Activated naive CD4-positive, alpha-beta T cell treated with anti-CD3 and anti-CD28 coated beads, Interleukin-2, amount 50 U/mL, for 16 hours (primary cell): ENCODE data around the gene PDIA6.

ENCODE experiments used
- DNase-seq: peaks from one replicate; pipeline ENCODE4 v3.0.0-alpha.2; 2020

Gene PDIA6

GRCh38 chr2:10760794-10761504, 51.6 kb downstream of the PDIA6 start:
- DNase-seq = no peak

- no peak for DNase-seq
These were observed 53.4 kb downstream of the PDIA6 start for GRCh38 chr2:10759151-10759714.

- no peak for DNase-seq
These were observed 54.7 kb downstream of the PDIA6 start for GRCh38 chr2:10757814-10758286.

GRCh38 chr2:10755621-10756020, 57.0 kb downstream of the PDIA6 start:
- no peak for DNase-seq

- no peak for DNase-seq
These were observed 58.7 kb downstream of the PDIA6 start for GRCh38 chr2:10753876-10754275.

GRCh38 chr2:10753156-10753555, 59.4 kb downstream of the PDIA6 start:
- DNase-seq = no peak

- no peak for DNase-seq
These were observed 60.3 kb downstream of the PDIA6 start for GRCh38 chr2:10752236-10752635.

- no peak for DNase-seq
These were observed 62.0 kb downstream of the PDIA6 start for GRCh38 chr2:10750610-10751009.

GRCh38 chr2:10742666-10743065, 69.9 kb downstream of the PDIA6 start:
- DNase-seq = no peak

- DNase-seq = no peak
These were observed 71.4 kb downstream of the PDIA6 start for GRCh38 chr2:10741139-10741538.

GRCh38 chr2:10740226-10740625, 72.4 kb downstream of the PDIA6 start:
- no peak for DNase-seq

- no peak for DNase-seq
These were observed 74.4 kb downstream of the PDIA6 start for GRCh38 chr2:10738192-10738591.

GRCh38 chr2:10733980-10734379, 78.6 kb downstream of the PDIA6 start:
- DNase-seq = no peak

GRCh38 chr2:10733566-10733925, 79.0 kb downstream of the PDIA6 start:
- no peak for DNase-seq
